Measurements from ENCODE around the gene NNAT.
"Not testable (repeated sequence)": the region's sequence is repeated elsewhere in the genome, so short reads cannot be mapped to it uniquely, and the experiment has no call there.

NNAT gene, protein sequence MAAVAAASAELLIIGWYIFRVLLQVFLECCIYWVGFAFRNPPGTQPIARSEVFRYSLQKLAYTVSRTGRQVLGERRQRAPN

GRCh38 chr20:37521061-37521771, at the start of gene NNAT:
NNAT (plus strand) TSS chr20:37521250; CDS start chr20:37521332, 82 bp downstream.
- in situ Hi-C loops (cut with MboI; ENCODE audit: low sequenced_read_pairs), result no loop called here

- in situ Hi-C loops (cut with MboI; ENCODE audit: low sequenced_read_pairs), result no loop called here
Observed at GRCh38 chr20:37471741-37472235, 49.3 kb upstream of the NNAT start.

- in situ Hi-C loops (cut with MboI; ENCODE audit: low sequenced_read_pairs), result not testable (repeated sequence)
Observed at GRCh38 chr20:37472435-37472834, 48.6 kb upstream of the NNAT start.

DNA sequence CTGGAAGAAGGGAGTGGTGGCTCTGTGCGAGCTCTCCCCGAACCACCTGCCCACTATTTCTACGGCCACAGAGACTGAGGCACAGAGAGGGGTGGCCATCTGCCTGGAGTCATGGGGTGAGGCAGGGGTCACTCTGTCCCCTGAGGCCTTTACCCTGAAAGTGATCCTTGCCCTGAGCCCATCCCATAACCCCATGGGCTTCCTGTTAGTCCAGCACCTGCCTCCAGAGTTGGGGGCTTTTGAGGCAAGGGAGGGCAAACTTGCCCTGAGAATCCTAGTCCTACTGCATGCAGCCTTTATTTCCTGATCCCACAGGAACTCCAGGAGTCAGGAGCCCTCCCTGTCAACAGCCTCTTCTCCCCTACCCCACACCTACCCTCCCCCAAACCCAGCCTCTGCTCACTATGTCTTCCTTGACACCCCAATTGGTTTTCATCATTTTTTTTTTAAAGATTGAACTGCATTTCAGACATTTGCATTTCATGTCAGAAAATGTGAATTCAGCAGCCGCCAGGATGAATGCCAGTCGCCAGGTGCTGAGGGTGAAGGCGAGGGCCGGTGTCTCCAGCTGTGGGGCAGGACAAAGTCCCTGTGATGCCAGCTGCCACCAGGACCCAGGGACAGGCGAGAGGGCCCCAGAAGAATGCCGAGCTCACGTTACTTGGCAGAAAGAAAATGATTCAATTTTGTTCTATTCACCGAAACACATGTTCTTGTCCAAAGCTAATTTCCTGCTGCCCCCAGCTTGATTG, 47.6 kb upstream of the NNAT start:
- in situ Hi-C loops (cut with MboI; ENCODE audit: low sequenced_read_pairs), result no loop called here

GRCh38 chr20:37474386-37474785, 46.7 kb upstream of the NNAT start:
- in situ Hi-C loops (cut with MboI; ENCODE audit: low sequenced_read_pairs), result no loop called here

GRCh38 chr20:37475252-37475651, 45.8 kb upstream of the NNAT start:
- in situ Hi-C loops (cut with MboI; ENCODE audit: low sequenced_read_pairs), result no loop called here

GRCh38 chr20:37477041-37477440, 44.0 kb upstream of the NNAT start:
- in situ Hi-C loops (cut with MboI; ENCODE audit: low sequenced_read_pairs), result no loop called here

DNA sequence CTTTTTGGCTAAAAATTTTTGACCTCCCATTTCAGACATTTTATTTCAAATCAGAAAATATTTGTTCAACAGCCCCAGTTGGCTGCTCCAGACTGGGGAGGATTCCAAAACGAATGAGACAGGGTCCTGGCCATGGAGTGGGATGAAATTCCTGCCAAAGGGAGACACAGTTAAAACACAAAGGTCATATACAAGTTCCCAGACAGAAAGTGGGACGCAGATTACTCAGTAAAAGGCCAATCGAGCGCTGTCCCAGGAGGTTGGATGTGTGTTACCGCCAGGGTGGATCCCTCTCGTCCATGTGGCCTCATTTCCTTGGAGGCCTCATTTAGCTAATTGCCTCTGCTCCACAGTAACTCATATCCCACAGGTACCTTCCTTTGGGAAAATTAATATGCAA, 41.8 kb upstream of the NNAT start:
- in situ Hi-C loops (cut with MboI; ENCODE audit: low sequenced_read_pairs), result no loop called here

GRCh38 chr20:37479925-37480691, 40.9 kb upstream of the NNAT start:
- in situ Hi-C loops (cut with MboI; ENCODE audit: low sequenced_read_pairs), result no loop called here

GRCh38 chr20:37480919-37481318, 40.1 kb upstream of the NNAT start:
- in situ Hi-C loops (cut with MboI; ENCODE audit: low sequenced_read_pairs), result no loop called here

DNA sequence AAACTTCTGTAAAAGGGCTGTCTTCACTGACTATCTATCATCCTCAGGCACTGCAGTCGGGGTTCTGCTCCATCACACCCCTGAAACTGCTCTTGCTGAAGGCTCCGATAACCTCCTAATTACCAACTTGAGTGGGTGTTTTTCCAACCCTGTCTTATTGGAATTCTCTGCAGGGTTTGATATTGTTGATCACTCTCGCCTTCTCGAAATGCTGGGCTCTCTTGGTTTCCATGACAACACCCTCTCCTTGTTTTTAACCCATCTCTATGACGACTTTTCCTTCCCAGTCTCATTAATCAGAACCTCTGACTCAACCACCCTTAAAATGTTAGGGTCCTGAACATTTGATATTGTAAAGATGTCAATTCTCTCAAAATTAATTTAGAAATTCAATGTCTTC, 39.4 kb upstream of the NNAT start:
- in situ Hi-C loops (cut with MboI; ENCODE audit: low sequenced_read_pairs), result no loop called here

GRCh38 chr20:37484331-37484730, 36.7 kb upstream of the NNAT start:
- in situ Hi-C loops (cut with MboI; ENCODE audit: low sequenced_read_pairs), result no loop called here

GRCh38 chr20:37486209-37486608, 34.8 kb upstream of the NNAT start:
- in situ Hi-C loops (cut with MboI; ENCODE audit: low sequenced_read_pairs), result not testable (repeated sequence)

- in situ Hi-C loops (cut with MboI; ENCODE audit: low sequenced_read_pairs), result no loop called here
Observed at GRCh38 chr20:37490663-37491350, 30.2 kb upstream of the NNAT start.

DNA sequence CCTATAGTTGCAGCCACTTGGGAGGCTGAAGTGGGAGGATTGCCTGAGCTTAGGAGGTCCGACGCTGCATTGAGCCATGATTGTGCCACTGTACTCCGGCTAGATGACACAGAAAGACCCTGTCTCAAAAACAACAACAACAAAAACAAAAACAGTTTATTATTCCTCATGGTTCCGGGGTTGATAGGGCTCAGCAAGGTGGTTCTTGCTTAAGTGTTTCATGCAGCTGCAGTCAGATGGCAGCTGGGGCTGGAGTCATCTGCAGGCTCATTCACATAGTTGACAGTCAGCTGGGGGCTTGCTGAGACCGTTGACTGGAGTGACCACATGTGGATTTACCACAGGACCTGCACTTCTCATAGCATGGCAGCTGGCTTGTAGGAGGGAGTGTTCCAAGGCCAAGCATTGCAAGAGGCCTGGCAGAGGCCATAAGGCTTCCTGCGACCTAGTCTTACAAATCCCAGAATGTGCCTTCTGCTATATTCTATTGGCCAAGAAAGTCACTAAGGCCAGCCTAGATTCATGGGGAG, 28.9 kb upstream of the NNAT start:
- in situ Hi-C loops (cut with MboI; ENCODE audit: low sequenced_read_pairs), result no loop called here

GRCh38 chr20:37492945-37493344, 28.1 kb upstream of the NNAT start:
- in situ Hi-C loops (cut with MboI; ENCODE audit: low sequenced_read_pairs), result no loop called here

- in situ Hi-C loops (cut with MboI; ENCODE audit: low sequenced_read_pairs), result no loop called here
Observed at GRCh38 chr20:37494301-37494700, 26.7 kb upstream of the NNAT start.

DNA sequence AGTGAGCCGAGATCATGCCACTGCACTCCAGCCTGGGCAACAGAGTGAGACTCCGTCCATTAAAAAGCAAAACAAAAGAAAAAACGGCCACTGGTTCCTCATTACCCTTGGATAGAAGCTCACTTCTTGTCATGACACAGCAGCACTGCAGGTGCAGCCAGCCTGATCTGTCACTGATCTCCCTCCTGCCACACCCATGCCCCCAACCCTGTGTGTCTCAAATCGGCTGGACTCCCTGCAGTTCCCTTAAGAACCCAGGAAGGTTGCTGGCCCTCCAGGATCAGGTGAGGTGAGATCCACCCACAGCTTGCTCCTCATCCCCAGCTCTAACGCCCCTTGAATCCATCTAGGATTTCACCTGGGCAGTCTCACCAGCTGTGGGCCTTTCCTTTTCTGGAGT, 26.3 kb upstream of the NNAT start:
- in situ Hi-C loops (cut with MboI; ENCODE audit: low sequenced_read_pairs), result no loop called here

DNA sequence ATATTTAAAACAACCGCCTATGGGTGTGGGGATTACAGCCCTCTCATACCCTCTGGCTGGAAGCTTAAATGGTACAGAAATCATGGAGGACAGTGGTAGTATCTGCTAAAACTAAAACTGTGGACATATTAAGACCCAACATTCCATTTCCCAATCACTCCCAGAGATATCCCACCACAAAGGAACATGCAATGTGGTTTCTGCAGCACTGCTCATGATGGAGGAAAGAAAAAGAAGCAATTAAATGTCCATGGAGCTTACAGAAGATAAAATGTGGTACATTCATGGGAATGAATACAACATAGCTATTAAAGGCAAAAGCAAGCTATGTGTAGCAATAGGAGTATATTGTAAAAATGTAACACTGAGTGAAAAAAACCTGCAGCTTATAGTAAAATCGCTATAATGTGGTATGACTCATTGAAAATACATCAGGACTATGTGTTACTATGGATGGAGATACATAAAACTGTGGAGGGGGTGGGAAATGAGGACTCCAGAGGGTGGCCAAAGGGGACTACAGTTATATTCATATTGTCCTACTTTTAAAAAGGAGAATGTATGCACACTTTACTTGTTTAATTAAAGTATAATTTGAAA, 22.9 kb upstream of the NNAT start:
- in situ Hi-C loops (cut with MboI; ENCODE audit: low sequenced_read_pairs), result no loop called here

DNA sequence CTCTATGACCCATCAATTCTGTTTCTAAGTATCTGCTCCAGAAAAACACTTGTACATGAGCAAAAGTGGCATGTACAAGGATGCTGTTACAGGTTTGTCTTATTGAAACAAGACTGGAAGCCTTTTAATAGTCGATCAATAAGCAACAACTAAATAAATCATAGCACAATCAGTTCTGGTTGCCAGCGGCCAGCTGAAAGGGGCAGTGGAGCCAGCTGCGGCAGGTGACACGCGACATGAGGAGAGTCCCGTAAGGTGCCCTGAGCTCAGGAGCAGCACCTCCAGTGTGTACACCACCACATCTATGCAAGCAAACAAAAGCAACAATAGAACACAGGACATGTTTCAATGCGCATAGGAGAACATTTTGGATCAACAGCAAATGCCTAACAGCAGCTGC, 20.7 kb upstream of the NNAT start:
- in situ Hi-C loops (cut with MboI; ENCODE audit: low sequenced_read_pairs), result no loop called here
